WTC11 (cell line): Measurements from ENCODE around the gene KRT79.

ENCODE experiments used
- ATF6 ChIP-seq: sonication (generic); formaldehyde crosslinking; IDR thresholded peaks from 2 replicates; pipeline ENCODE4 v1.8.1; 2023; ENCODE audit warnings: mild to moderate bottlenecking, missing genetic modification reagents
- CTCF ChIP-seq: fragments of 200-600 bp; IDR thresholded peaks from 2 replicates; pipeline ENCODE4 v1.8.0; 2022; ENCODE audit warnings: antibody characterized with exemption
- E2F4 ChIP-seq: sonication (generic); formaldehyde crosslinking; IDR thresholded peaks from 2 replicates; pipeline ENCODE4 v1.8.1; 2022; ENCODE audit warnings: low read depth, mild to moderate bottlenecking, moderate library complexity, missing genetic modification reagents, borderline replicate concordance
- ELF4 ChIP-seq: sonication (generic); formaldehyde crosslinking; IDR thresholded peaks from 2 replicates; pipeline ENCODE4 v1.8.1; 2022; ENCODE audit warnings: low read depth, mild to moderate bottlenecking, moderate library complexity, missing genetic modification reagents
- ESRRA ChIP-seq: sonication (generic); formaldehyde crosslinking; IDR thresholded peaks from 2 replicates; pipeline ENCODE4 v1.8.1; 2022; ENCODE audit warnings: mild to moderate bottlenecking, missing genetic modification reagents, borderline replicate concordance
- IRF1 ChIP-seq: sonication (generic); formaldehyde crosslinking; IDR thresholded peaks from 2 replicates; pipeline ENCODE4 v1.8.0; 2023; ENCODE audit warnings: missing genetic modification reagents
- NFATC4 ChIP-seq: fragments of 250-450 bp; sonication (Bioruptor Pico); IDR thresholded peaks from 2 replicates; pipeline ENCODE4 v1.9.0; 2021; ENCODE audit warnings: mild to moderate bottlenecking
- TEAD4 ChIP-seq: sonication (generic); formaldehyde crosslinking; IDR thresholded peaks from 2 replicates; pipeline ENCODE4 v1.8.0; 2022; ENCODE audit warnings: mild to moderate bottlenecking, missing genetic modification reagents
- ZNF512 ChIP-seq: sonication (generic); formaldehyde crosslinking; IDR thresholded peaks from 2 replicates; pipeline ENCODE4 v1.8.1; 2022; ENCODE audit warnings: missing genetic modification reagents, borderline replicate concordance

GRCh38 chr12:52776435-52776834 is 57.7 kb downstream of the KRT79 start:
- TF ChIP-seq CTCF (no peak), ZNF512 (CRISPR knock-in tag) (no peak), ELF4 (CRISPR knock-in tag) (no peak), IRF1 (CRISPR knock-in tag) (no peak), NFATC4 (CRISPR knock-in tag) (no peak), ESRRA (CRISPR knock-in tag) (no peak), ATF6 (CRISPR knock-in tag) (no peak), E2F4 (CRISPR knock-in tag) (no peak), TEAD4 (CRISPR knock-in tag) (no peak)
